ENCODE results near the gene PRDM16.

DNA sequence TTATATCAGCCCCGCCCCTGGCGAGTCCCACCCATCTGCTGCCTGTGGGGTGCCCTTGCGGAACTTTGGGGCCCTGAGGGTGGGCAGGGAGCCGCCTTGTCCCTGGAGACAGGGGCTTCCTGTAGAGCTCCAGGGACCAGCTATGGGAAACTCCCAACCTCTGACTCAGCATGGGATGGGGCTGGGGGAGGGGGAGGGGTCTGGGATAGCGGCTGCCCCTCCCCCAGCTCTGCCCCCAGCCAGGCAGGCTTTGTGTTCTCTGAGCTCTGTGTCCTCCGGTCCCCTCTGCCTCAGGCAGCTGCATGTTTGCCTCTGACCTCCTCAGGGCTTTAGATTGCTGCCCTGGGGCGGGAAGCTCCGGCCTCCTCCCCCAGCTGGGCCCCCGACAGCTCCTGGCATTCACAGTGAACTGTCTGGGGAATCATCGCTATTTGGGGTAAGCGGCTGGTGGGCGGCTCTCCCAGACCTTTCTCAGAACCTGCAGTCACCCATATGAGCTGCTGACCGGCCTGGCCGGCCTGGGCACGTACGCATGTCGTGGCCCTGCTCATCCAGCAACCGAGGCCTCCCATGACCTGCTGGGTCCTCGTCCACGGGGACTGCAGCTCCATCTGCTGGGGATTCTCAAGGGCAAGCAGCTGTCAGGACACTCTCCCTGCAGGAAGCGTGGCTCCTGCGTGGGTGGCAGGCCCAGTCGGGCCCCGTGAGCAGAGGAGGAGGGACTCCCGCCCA, 402.5 kb downstream of the PRDM16 start:
- TF ChIP-seq, protein P1, sequence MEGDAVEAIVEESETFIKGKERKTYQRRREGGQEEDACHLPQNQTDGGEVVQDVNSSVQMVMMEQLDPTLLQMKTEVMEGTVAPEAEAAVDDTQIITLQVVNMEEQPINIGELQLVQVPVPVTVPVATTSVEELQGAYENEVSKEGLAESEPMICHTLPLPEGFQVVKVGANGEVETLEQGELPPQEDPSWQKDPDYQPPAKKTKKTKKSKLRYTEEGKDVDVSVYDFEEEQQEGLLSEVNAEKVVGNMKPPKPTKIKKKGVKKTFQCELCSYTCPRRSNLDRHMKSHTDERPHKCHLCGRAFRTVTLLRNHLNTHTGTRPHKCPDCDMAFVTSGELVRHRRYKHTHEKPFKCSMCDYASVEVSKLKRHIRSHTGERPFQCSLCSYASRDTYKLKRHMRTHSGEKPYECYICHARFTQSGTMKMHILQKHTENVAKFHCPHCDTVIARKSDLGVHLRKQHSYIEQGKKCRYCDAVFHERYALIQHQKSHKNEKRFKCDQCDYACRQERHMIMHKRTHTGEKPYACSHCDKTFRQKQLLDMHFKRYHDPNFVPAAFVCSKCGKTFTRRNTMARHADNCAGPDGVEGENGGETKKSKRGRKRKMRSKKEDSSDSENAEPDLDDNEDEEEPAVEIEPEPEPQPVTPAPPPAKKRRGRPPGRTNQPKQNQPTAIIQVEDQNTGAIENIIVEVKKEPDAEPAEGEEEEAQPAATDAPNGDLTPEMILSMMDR (IDR thresholded peaks at IDR 0.05): no peak
- TF ChIP-seq POLR2A (IDR thresholded peaks at IDR 0.05): no peak

All from thyroid gland (tissue), 4 donors.